ENCODE data around the gene OR8G1. TPM values are rescaled to one million over a fixed set of nuclear protein-coding genes. Genes with fewer than 3 reads are reported as not detected.

Gene OR8G1
- total and polyA plus RNA-seq, 2 of the 8 experiments (the other 6 are each of a cell fraction or from before 2014, with no cell fraction given) = not detected

- Histone ChIP-seq H3K9me3 (ENCODE audit: insufficient read depth in 2 of 2, low read depth in 1 of 2, low read length in 1 of 2) (no peaks in the 10 kb centered on the region), H3K79me1 (ENCODE audit: low read depth, low read length) (no peaks in the 10 kb centered on the region), H3K4me1 (replicated peaks in 1 of 4; ENCODE audit: control insufficient read depth in 3 of 4, insufficient read depth in 4 of 4, low read length in 3 of 4) (no peaks in the 10 kb centered on the region), H3K18ac (ENCODE audit: extremely low read depth, low read length) (no peak within 1 kb of the TSS), H2BK20ac (ENCODE audit: low read length) (no peak within 1 kb of the TSS), H2BK12ac (ENCODE audit: low read depth, low read length) (no peak within 1 kb of the TSS), H3K4ac (replicated peaks; ENCODE audit: insufficient read length, low read depth, low read length) (no peak within 1 kb of the TSS), H2BK120ac (replicated peaks; ENCODE audit: low read depth, low read length) (no peak within 1 kb of the TSS), H3K9ac (replicated peaks in 1 of 4; ENCODE audit: extremely low read depth in 1 of 4, low read depth in 3 of 4, low read length in 3 of 4) (no peak within 1 kb of the TSS), H3K23ac (ENCODE audit: insufficient read length) (no peak within 1 kb of the TSS), H2BK15ac (ENCODE audit: low read length) (no peak within 1 kb of the TSS), H3K27ac (ENCODE audit: low read depth, low read length) (no peak within 1 kb of the TSS), H3K27me3 (replicated peaks in 1 of 4; ENCODE audit: control insufficient read depth in 3 of 4, extremely low read depth in 1 of 4, insufficient read depth in 3 of 4, low read length in 3 of 4) (no peaks in the 10 kb centered on the region), H3K23me2 (ENCODE audit: low read depth, low read length) (no peaks in the 10 kb centered on the region), H4K5ac (ENCODE audit: insufficient read length, low read depth, low read length) (no peak within 1 kb of the TSS), H4K8ac (ENCODE audit: extremely low read depth, insufficient read depth, low read length) (no peak within 1 kb of the TSS), H3K4me3 (ENCODE audit: extremely low read depth in 1 of 4, insufficient read depth in 2 of 4, low read depth in 3 of 4, low read length in 4 of 4) (no peak within 1 kb of the TSS), H2AK5ac (ENCODE audit: low read depth, low read length) (no peak within 1 kb of the TSS), H4K20me1 (replicated peaks in 1 of 2; ENCODE audit: control insufficient read depth in 1 of 2, insufficient read depth in 2 of 2, low read length in 2 of 2) (no peaks in the 10 kb centered on the region), H3K79me2 (ENCODE audit: control insufficient read depth in 1 of 2, insufficient read depth in 2 of 2, low read length in 2 of 2) (no peaks in the 10 kb centered on the region), H2BK5ac (ENCODE audit: low read depth, low read length) (no peak within 1 kb of the TSS), H3K36me3 (ENCODE audit: control insufficient read depth in 2 of 4, insufficient read depth in 4 of 4, low read length in 3 of 4) (no peaks in the 10 kb centered on the region), H3K56ac (replicated peaks; ENCODE audit: insufficient read length, low read depth, low read length) (no peak within 1 kb of the TSS), H4K91ac (replicated peaks; ENCODE audit: insufficient read length, low read length) (no peak within 1 kb of the TSS), H3K14ac (ENCODE audit: insufficient read length) (no peak within 1 kb of the TSS), H3K4me2 (ENCODE audit: insufficient read depth in 1 of 2, low read depth in 2 of 2, low read length in 2 of 2) (no peak within 1 kb of the TSS), H2AFZ (ENCODE audit: low read length) (0 out of 2 replicates have a peak within 1 kb of the TSS, but pooled peaks have one; percentile 19)
- DNase-seq (ENCODE audit: low read depth in 1 of 2, low spot score in 2 of 2) = no peak
- ChIA-PET POLR2A (ENCODE audit: partially characterized antibody) (no interaction called here), CTCF (ENCODE audit: partially characterized antibody) (interaction anchor here (0.7 to 1.6 kb wide), 3 partner anchors 22 to 1848 kb away, joined by 3 to 7 read pairs (median 3); no protein-coding TSS in a partner anchor)
- FAIRE-seq = no peak
- WGBS, 2 experiments (ENCODE audit: extremely low coverage in 1 of 2, insufficient coverage in 1 of 2, insufficient read length in 1 of 2, insufficient replicate concordance in 2 of 2, low coverage in 1 of 2, low lambda C conversion rate in 2 of 2, missing lambda C conversion rate in 1 of 2) = 97% methylated on average over 4 of the region's 4 CpGs; no CpG with 5 or more reads in 1 of the 2 experiments
- TF ChIP-seq FOSL1 (IDR thresholded peaks at IDR 0.05; ENCODE audit: insufficient read depth, low read depth, low read length) = no peak
- no peak for TF ChIP-seq MAFK (IDR thresholded peaks at IDR 0.05; ENCODE audit: low read depth, low read length)
- no peak for TF ChIP-seq SRF (IDR thresholded peaks at IDR 0.05; ENCODE audit: low read depth, low read length)
- no peak for TF ChIP-seq KDM4A (IDR thresholded peaks at IDR 0.05; ENCODE audit: low read depth, low read length, severe bottlenecking)
- TF ChIP-seq BCL11A (IDR thresholded peaks at IDR 0.05; ENCODE audit: low read depth in 2 of 2, low read length in 2 of 2) = no peak
- TF ChIP-seq, protein P1, sequence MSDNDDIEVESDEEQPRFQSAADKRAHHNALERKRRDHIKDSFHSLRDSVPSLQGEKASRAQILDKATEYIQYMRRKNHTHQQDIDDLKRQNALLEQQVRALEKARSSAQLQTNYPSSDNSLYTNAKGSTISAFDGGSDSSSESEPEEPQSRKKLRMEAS (IDR thresholded peaks at IDR 0.05) = no peak
- TF ChIP-seq TBP (IDR thresholded peaks at IDR 0.05; ENCODE audit: low read depth, low read length) = no peak
- TF ChIP-seq POLR2AphosphoS5 (IDR thresholded peaks at IDR 0.05; ENCODE audit: low read depth, low read length) = no peak
- no peak for TF ChIP-seq NRF1 (IDR thresholded peaks at IDR 0.05; ENCODE audit: low read depth, low read length)
- no peak for TF ChIP-seq POU5F1 (IDR thresholded peaks at IDR 0.05; ENCODE audit: low read depth, low read length)
- TF ChIP-seq TAF7 (optimal IDR thresholded peaks at IDR 0.05; ENCODE audit: borderline replicate concordance, low read depth, low read length) = no peak
- no peak for TF ChIP-seq SIRT6 (IDR thresholded peaks at IDR 0.05; ENCODE audit: low read length)
- no peak for TF ChIP-seq CHD1 (IDR thresholded peaks at IDR 0.05; ENCODE audit: low read depth, low read length)
- TF ChIP-seq YY1 (IDR thresholded peaks at IDR 0.05; ENCODE audit: low read depth, low read length) = no peak
- no peak for TF ChIP-seq ZNF274 (IDR thresholded peaks at IDR 0.05; ENCODE audit: borderline replicate concordance, extremely low read depth, low read length)
- TF ChIP-seq KDM1A (IDR thresholded peaks at IDR 0.05; ENCODE audit: borderline replicate concordance, low read length) = no peak
Observed at GRCh38 chr11:124256076-124256475, 15.2 kb downstream of the OR8G1 start, which contains the start of gene OR8G5. Gene OR8G5 (plus strand): TSS chr11:124256376. CDS start chr11:124264932, 8,556 bp downstream.

All from H1 (cell line).